K562 (cell line): ENCODE results near the gene RPS2. TPM values are rescaled to one million over a fixed set of nuclear protein-coding genes. Genes with fewer than 3 reads are reported as not detected.

ENCODE experiments used
- ATAC-seq: fragments of 200-7000 bp; cut with Tn5 transposase; 3 replicates; pipeline ENCODE4 v1.9.1; 2020; ENCODE audit warnings: moderate library complexity
- BruUV-seq: library from RNA; stranded (reverse); fragments of 400-500 nt; replicated peaks from 2 replicates; lab custom pipeline; 2021; lab: Mats Ljungman, UMichigan
- CTCF ChIA-PET: fragments of 300-600 bp; formaldehyde crosslinking; extraction: SDS; loops from one replicate; lab custom pipeline; 2021; ENCODE audit warnings: low intra/inter-chr PET ratio; lab: Yijun Ruan, JAX
- POLR2A ChIA-PET: fragments of 300-600, 350-650 bp; sonication (Branson Sonifier 250); formaldehyde crosslinking; extraction: SDS; loops from one replicate; lab custom pipeline; 2021; ENCODE audit warnings: antibody characterized with exemption, inconsistent platforms; lab: Yijun Ruan, JAX
- DNase-seq, 4 experiments: peaks; one replicate each; pipeline versions ENCODE4 v3.0.0 to v3.0.0-alpha.2; 2011 to 2018; ENCODE audit warnings: low spot score in 3 of 4, mixed read lengths in 3 of 4; ENCODE audit errors: extremely low read depth in 1 of 4
- FAIRE-seq: peaks from 2 replicates; lab custom pipeline; 2011; peaks lifted over from hg19 to GRCh38; lab: Jason Lieb, UNC
- H2AFZ ChIP-seq: 2 replicates; pipeline ENCODE4 v1.6.0; 2011; ENCODE audit warnings: low read depth, low read length, control low read depth, inconsistent platforms
- H3K27ac ChIP-seq: fragments of 200-600 bp; 3 replicates; pipeline ENCODE4 v1.8.0; 2011; ENCODE audit warnings: low read depth, mild to moderate bottlenecking, control low read depth, inconsistent platforms, low read length, moderate library complexity, mixed read lengths; ENCODE audit errors: extremely low read depth
- H3K27me3 ChIP-seq, 2 experiments: fragments of 300-600 bp in 1 of 2; 2 replicates in 1 of 2; 3 replicates in 1 of 2; pipeline versions ENCODE4 v1.6.0 to v1.8.0; 2011; ENCODE audit warnings: inconsistent platforms in 2 of 2, low read length in 2 of 2, mild to moderate bottlenecking in 1 of 2, mixed read lengths in 1 of 2, moderate library complexity in 1 of 2; ENCODE audit not compliant: control insufficient read depth in 2 of 2, insufficient read depth in 2 of 2
- H3K36me3 ChIP-seq: fragments of 300-600 bp; 3 replicates; pipeline ENCODE4 v1.8.0; 2011; ENCODE audit warnings: mild to moderate bottlenecking, low read length, inconsistent platforms; ENCODE audit not compliant: control insufficient read depth, insufficient read depth
- H3K4me1 ChIP-seq, 2 experiments: fragments of 200-600 bp in 1 of 2; replicated peaks in 1 of 2; 2 replicates in 1 of 2; 3 replicates in 1 of 2; pipeline versions ENCODE4 v1.5.1 to v1.8.0; 2011; ENCODE audit warnings: inconsistent platforms in 2 of 2, low read length in 2 of 2, mild to moderate bottlenecking in 1 of 2, mixed read lengths in 1 of 2, moderate library complexity in 1 of 2; ENCODE audit not compliant: control insufficient read depth in 2 of 2, insufficient read depth in 2 of 2
- H3K4me2 ChIP-seq: 2 replicates; pipeline ENCODE4 v1.6.1; 2011; ENCODE audit warnings: low read length, control low read depth, inconsistent platforms, mixed read lengths; ENCODE audit not compliant: insufficient read depth
- H3K4me3 ChIP-seq: fragments of 200-600 bp; sonication (generic), shearing (Covaris generic); 2 replicates; pipeline ENCODE4 v1.5.1; 2016; ENCODE audit warnings: control low read depth, inconsistent platforms
- H3K79me2 ChIP-seq: fragments of 200-600 bp; 3 replicates; pipeline ENCODE4 v1.8.0; 2011; ENCODE audit warnings: low read length, inconsistent platforms; ENCODE audit not compliant: control insufficient read depth, insufficient read depth
- H3K9ac ChIP-seq, 2 experiments: 2 replicates each; pipeline versions ENCODE4 v1.6.0 to v1.6.1; 2011; ENCODE audit warnings: low read depth in 2 of 2, low read length in 2 of 2, control low read depth in 1 of 2, inconsistent platforms in 1 of 2, mild to moderate bottlenecking in 1 of 2, mixed read lengths in 1 of 2; ENCODE audit not compliant: insufficient read depth in 1 of 2
- H3K9me1 ChIP-seq: one replicate; pipeline ENCODE4 v1.6.0; 2011; ENCODE audit warnings: inconsistent platforms, mild to moderate bottlenecking, low read length, moderate library complexity; ENCODE audit not compliant: control insufficient read depth, insufficient read depth
- H3K9me3 ChIP-seq: replicated peaks from 2 replicates; pipeline ENCODE4 v1.5.1; 2011; ENCODE audit warnings: low read depth, low read length, inconsistent platforms; ENCODE audit not compliant: control insufficient read depth, insufficient read depth
- H4K20me1 ChIP-seq: replicated peaks from 2 replicates; pipeline ENCODE4 v1.6.1; 2011; ENCODE audit warnings: low read length, inconsistent platforms, mixed read lengths; ENCODE audit not compliant: control insufficient read depth, insufficient read depth
- DMBX1 ChIP-seq: fragments of 250-450 bp; sonication (Bioruptor Pico); IDR thresholded peaks from 2 replicates; pipeline ENCODE4 v1.8.0; 2022; ENCODE audit warnings: inconsistent platforms, mild to moderate bottlenecking, moderate library complexity, borderline replicate concordance
- GABPA ChIP-seq: fragments of 200-800 bp; sonication (Bioruptor generic); conservative IDR thresholded peaks from 2 replicates; pipeline ENCODE4 v1.6.1; 2016; ENCODE audit warnings: low read depth, missing genetic modification characterization, missing compliant biosample characterization
- MAX ChIP-seq: sonication (generic); formaldehyde crosslinking; IDR thresholded peaks from 2 replicates; pipeline ENCODE4 v1.9.0; 2022; ENCODE audit warnings: mild to moderate bottlenecking, missing genetic modification reagents
- POLR2AphosphoS5 ChIP-seq: IDR thresholded peaks from 2 replicates; pipeline ENCODE4 v1.6.1; 2011; ENCODE audit warnings: mild to moderate bottlenecking, low read depth, low read length, moderate library complexity; ENCODE audit not compliant: control insufficient read depth, insufficient read depth
- TEAD4 ChIP-seq, 2 experiments: sonication (generic) in 1 of 2; formaldehyde crosslinking in 1 of 2; IDR thresholded peaks; 2 replicates each; pipeline versions ENCODE4 v1.6.1 to v1.8.0; 2012 to 2022; ENCODE audit warnings: borderline replicate concordance in 1 of 2, inconsistent platforms in 1 of 2, low read length in 1 of 2, mild to moderate bottlenecking in 1 of 2, missing genetic modification reagents in 1 of 2
- ZNF174 ChIP-seq: fragments of 250-450 bp; sonication (Bioruptor Pico); IDR thresholded peaks from 2 replicates; pipeline ENCODE4 v1.4.0; 2020; ENCODE audit warnings: mild to moderate bottlenecking
- WGBS: fragments of 100-300 bp; shearing (Covaris generic); methylation state at CpG from one replicate; pipeline ENCODE4 v1.1.6; 2016; ENCODE audit warnings: low coverage, mixed read lengths; ENCODE audit not compliant: insufficient coverage; ENCODE audit errors: missing lambda C conversion rate; 5-methylcytosine and 5-hydroxymethylcytosine counted together
- in situ Hi-C: fragments of 300-500 bp; cut with MboI; formaldehyde crosslinking; loops from 4 replicates; pipeline ENCODE4 v1.15.0; 2018; ENCODE audit warnings: inconsistent platforms, mixed read lengths
- intact Hi-C: fragments of 100-400 bp; cut with micrococcal nuclease; formaldehyde crosslinking; loops from 2 replicates; pipeline ENCODE4 v1.14.2; 2022
- polyA plus RNA-seq, 8 experiments: library from polyadenylated mRNA; depleted of rRNA in 4 of 8; stranded (reverse) in 5 of 8; unstranded in 3 of 8; fragments of >200 nt; fragmentation: Nextera tagmentation in 2 of 8; fragmentation: Illumina TruSeq in 1 of 8; extraction: Ambion mirVana in 2 of 8; extraction: Trizol in 1 of 8; gene quantifications; 2 replicates each; pipeline versions ENCODE4 v1.2.1 to v1.2.3, GENCODE V29; 2011 to 2014; ENCODE audit warnings: inconsistent platforms in 1 of 8, missing spikeins in 1 of 8
- total RNA-seq, 7 experiments: library from RNA; depleted of rRNA in 6 of 7; stranded (reverse); fragments of >200 nt in 6 of 7; fragmentation: Illumina TruSeq in 2 of 7; extraction: Trizol in 2 of 7; gene quantifications; 2 replicates each; pipeline versions ENCODE4 v1.2.1 to v1.2.3, GENCODE V29; 2011 to 2021; ENCODE audit warnings: low replicate concordance in 1 of 7
- TF ChIP-seq, protein P1 (sequence below), 2 experiments: fragments of 450-650 bp in 1 of 2; sonication (generic) in 1 of 2; formaldehyde crosslinking in 1 of 2; IDR thresholded peaks; 2 replicates each; pipeline versions ENCODE4 v1.7.1 to v1.9.0; 2016 to 2022; ENCODE audit warnings: inconsistent platforms in 1 of 2, mild to moderate bottlenecking in 1 of 2, missing genetic modification reagents in 1 of 2

Gene RPS2
- total and polyA plus RNA-seq, 9 of the 15 experiments (the other 6 are each of a cell fraction or from before 2014, with no cell fraction given): 834 to 4,794 (median 3,793) TPM

GRCh38 chr16:2007081-2007836 is 42.6 kb upstream of the RPS2 start (continued):
- TF ChIP-seq DMBX1 (CRISPR knock-in tag) (no peak), GABPA (tag) (no peak), MAX (CRISPR knock-in tag) (0 out of 2 replicates have a peak, but pooled peaks have one; percentile 39)

DNA sequence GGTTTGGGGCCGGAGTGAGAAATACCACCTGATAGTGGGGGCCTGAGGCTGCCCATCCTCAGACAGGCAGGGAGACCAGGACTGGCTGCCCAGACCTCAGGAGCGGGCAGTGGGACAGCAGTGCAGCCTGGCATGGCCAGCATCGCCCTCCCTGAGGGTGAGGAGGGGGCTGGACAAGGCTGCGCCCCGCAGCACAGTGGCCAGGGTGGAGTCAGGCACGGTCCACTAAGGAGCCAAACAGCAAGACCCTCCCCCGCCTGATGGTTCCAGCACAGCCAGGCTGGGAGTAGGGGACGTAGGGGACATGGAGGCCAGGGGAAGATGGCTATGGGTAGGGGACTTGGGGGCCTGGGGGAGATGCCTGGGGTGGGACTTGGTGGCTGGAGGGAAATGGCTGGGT is 41.7 kb upstream of the RPS2 start:
- ChIA-PET POLR2A (interaction anchor here (0.6 to 1.1 kb wide), 2 partner anchors 141 to 145 kb away, joined by 3 read pairs; no protein-coding TSS in a partner anchor), CTCF (no interaction called here)
- peaks cover 83% of the 10 kb centered on the region for H3K79me2 ChIP-seq
- DNase-seq: no peak
- no peak overlapping the region for H3K4me3 ChIP-seq
- TF ChIP-seq ZNF174 (CRISPR knock-in tag): no peak
- TF ChIP-seq, protein P1, sequence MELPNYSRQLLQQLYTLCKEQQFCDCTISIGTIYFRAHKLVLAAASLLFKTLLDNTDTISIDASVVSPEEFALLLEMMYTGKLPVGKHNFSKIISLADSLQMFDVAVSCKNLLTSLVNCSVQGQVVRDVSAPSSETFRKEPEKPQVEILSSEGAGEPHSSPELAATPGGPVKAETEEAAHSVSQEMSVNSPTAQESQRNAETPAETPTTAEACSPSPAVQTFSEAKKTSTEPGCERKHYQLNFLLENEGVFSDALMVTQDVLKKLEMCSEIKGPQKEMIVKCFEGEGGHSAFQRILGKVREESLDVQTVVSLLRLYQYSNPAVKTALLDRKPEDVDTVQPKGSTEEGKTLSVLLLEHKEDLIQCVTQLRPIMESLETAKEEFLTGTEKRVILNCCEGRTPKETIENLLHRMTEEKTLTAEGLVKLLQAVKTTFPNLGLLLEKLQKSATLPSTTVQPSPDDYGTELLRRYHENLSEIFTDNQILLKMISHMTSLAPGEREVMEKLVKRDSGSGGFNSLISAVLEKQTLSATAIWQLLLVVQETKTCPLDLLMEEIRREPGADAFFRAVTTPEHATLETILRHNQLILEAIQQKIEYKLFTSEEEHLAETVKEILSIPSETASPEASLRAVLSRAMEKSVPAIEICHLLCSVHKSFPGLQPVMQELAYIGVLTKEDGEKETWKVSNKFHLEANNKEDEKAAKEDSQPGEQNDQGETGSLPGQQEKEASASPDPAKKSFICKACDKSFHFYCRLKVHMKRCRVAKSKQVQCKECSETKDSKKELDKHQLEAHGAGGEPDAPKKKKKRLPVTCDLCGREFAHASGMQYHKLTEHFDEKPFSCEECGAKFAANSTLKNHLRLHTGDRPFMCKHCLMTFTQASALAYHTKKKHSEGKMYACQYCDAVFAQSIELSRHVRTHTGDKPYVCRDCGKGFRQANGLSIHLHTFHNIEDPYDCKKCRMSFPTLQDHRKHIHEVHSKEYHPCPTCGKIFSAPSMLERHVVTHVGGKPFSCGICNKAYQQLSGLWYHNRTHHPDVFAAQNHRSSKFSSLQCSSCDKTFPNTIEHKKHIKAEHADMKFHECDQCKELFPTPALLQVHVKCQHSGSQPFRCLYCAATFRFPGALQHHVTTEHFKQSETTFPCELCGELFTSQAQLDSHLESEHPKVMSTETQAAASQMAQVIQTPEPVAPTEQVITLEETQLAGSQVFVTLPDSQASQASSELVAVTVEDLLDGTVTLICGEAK (IDR thresholded peaks at IDR 0.05): no peak
- TF ChIP-seq, protein P1 (CRISPR knock-in tag; IDR thresholded peaks at IDR 0.05): no peak
- no peak for TF ChIP-seq TEAD4 (IDR thresholded peaks at IDR 0.05; ENCODE audit: low read length)
- TF ChIP-seq TEAD4 (CRISPR knock-in tag; IDR thresholded peaks at IDR 0.05; ENCODE audit: borderline replicate concordance): no peak
- TF ChIP-seq POLR2AphosphoS5: 0 out of 2 replicates have a peak, but pooled peaks have one; percentile 1
- no TSS peak for BruUV-seq
- no peak overlapping the region for H3K27ac ChIP-seq
- WGBS: 86% methylated on average over 7 of the region's 8 CpGs
- H3K4me1 ChIP-seq: peaks cover 27 to 93% of the 10 kb centered on the region in 2 experiments
- peaks cover 19% of the 10 kb centered on the region for H3K9me1 ChIP-seq
- no peak for ATAC-seq
- FAIRE-seq: no peak
- H3K27me3 ChIP-seq: no peaks in the 10 kb centered on the region
- in situ Hi-C loops (no loop called here), intact Hi-C loops (no loop called here)
- peaks cover 66% of the 10 kb centered on the region; the same call in 2 of the 3 replicates for H3K36me3 ChIP-seq
- peak overlapping the region in 1 of 2 experiments; percentile 99; a peak in 2 of 4 replicates for H3K9ac ChIP-seq
- H4K20me1 ChIP-seq: peaks cover 46% of the 10 kb centered on the region
- no peaks in the 10 kb centered on the region for H3K9me3 ChIP-seq
- no peak overlapping the region for H2AFZ ChIP-seq
- no peak overlapping the region for H3K4me2 ChIP-seq
